NCI-H82 treated with DMSO at 0.1 percent for 48 hours (cell line): ENCODE measurements around the gene MRGPRF.

Experiments used
- DNase-seq: peaks from one replicate; lab custom pipeline; 2025; ENCODE audit not compliant: unreplicated experiment; lab: John Stamatoyannopoulos, UW

MRGPRF gene

GRCh38 chr11:69013009-69013951 is at the start of gene MRGPRF:
Gene MRGPRF, minus strand, starts transcription at chr11:69013246. Its CDS starts 3,345 bp downstream, at chr11:69009901.
- DNase-seq = no peak

- DNase-seq = no peak
Observed at GRCh38 chr11:69062169-69062855, 49.3 kb upstream of the MRGPRF start.

- no peak for DNase-seq
Observed at GRCh38 chr11:69061713-69062053, 48.6 kb upstream of the MRGPRF start.

- no peak for DNase-seq
Observed at GRCh38 chr11:69060806-69061712, 48.0 kb upstream of the MRGPRF start.

GRCh38 chr11:69059985-69060384 is 46.9 kb upstream of the MRGPRF start:
- no peak for DNase-seq

- no peak for DNase-seq
Observed at GRCh38 chr11:69059429-69059828, 46.4 kb upstream of the MRGPRF start.

GRCh38 chr11:69058511-69059270 is 45.6 kb upstream of the MRGPRF start:
- DNase-seq = no peak

GRCh38 chr11:69057801-69058200 is 44.8 kb upstream of the MRGPRF start:
- no peak for DNase-seq

GRCh38 chr11:69057236-69057635 is 44.2 kb upstream of the MRGPRF start:
- DNase-seq = no peak

GRCh38 chr11:69055598-69056516 is 42.8 kb upstream of the MRGPRF start:
- DNase-seq = no peak

GRCh38 chr11:69055212-69055586 is 42.2 kb upstream of the MRGPRF start:
- DNase-seq = no peak

GRCh38 chr11:69054397-69055211 is 41.6 kb upstream of the MRGPRF start:
- DNase-seq = no peak

- no peak for DNase-seq
Observed at GRCh38 chr11:69053546-69054396, 40.7 kb upstream of the MRGPRF start.

GRCh38 chr11:69053169-69053477 is 40.1 kb upstream of the MRGPRF start:
- no peak for DNase-seq

- no peak for DNase-seq
Observed at GRCh38 chr11:69052343-69053168, 39.5 kb upstream of the MRGPRF start.

GRCh38 chr11:69051381-69052342 is 38.6 kb upstream of the MRGPRF start:
- no peak for DNase-seq
